ENCODE measurements around the gene SYP.

GRCh38 chrX:49244207-49244606 is 44.2 kb upstream of the SYP start:
- TF ChIP-seq CTCF (IDR thresholded peaks at IDR 0.05) (no peak), REST (IDR thresholded peaks at IDR 0.05; ENCODE audit: low read depth, low read length) (no peak), EZH2phosphoT487 (IDR thresholded peaks at IDR 0.05; ENCODE audit: borderline replicate concordance, low read depth) (no peak)

Data from SK-N-SH (cell line).